Uterus (tissue), 4 donors: ENCODE data around the gene TPRKB. TPM values are rescaled to one million over a fixed set of nuclear protein-coding genes. Genes with fewer than 3 reads are reported as not detected.
"Not testable (repeated sequence)": the region's sequence is repeated elsewhere in the genome, so short reads cannot be mapped to it uniquely, and the experiment has no call there.

ENCODE experiments used
- DNase-seq, 2 donors: peaks; one replicate each; pipeline ENCODE4 v3.0.0-alpha.2; 2019 to 2020
- H3K27ac ChIP-seq, 2 donors: fragments of 200-600 bp; sonication (generic); 1 replicate in 1 of 2; 2 replicates in 1 of 2; pipeline ENCODE4 v1.5.1; 2016 to 2018
- H3K27me3 ChIP-seq, 2 donors: fragments of 200-600 bp; sonication (generic); one replicate each; pipeline ENCODE4 v1.5.1; 2018 to 2019; ENCODE audit warnings: control low read depth in 1 of 2
- H3K36me3 ChIP-seq, 2 donors: fragments of 200-600 bp; sonication (generic); one replicate each; pipeline ENCODE4 v1.5.1; 2019; ENCODE audit warnings: control low read depth in 1 of 2
- H3K4me1 ChIP-seq, 2 donors: fragments of 200-600 bp; sonication (generic); one replicate each; pipeline ENCODE4 v1.5.1; 2018 to 2019; ENCODE audit warnings: control low read depth in 1 of 2
- H3K4me3 ChIP-seq, 2 donors: fragments of 200-600 bp; sonication (generic); 1 replicate in 1 of 2; 2 replicates in 1 of 2; pipeline ENCODE4 v1.5.1; 2018 to 2019; ENCODE audit warnings: mild to moderate bottlenecking in 1 of 2
- H3K9me3 ChIP-seq, 2 donors: fragments of 200-600 bp; sonication (generic); one replicate each; pipeline ENCODE4 v1.5.1; 2019; ENCODE audit warnings: control low read depth in 1 of 2
- POLR2A ChIP-seq, 2 donors: fragments of 450-650 bp; IDR thresholded peaks; one replicate each; pipeline ENCODE4 v1.6.1; 2016; ENCODE audit warnings: antibody characterized with exemption in 2 of 2, mild to moderate bottlenecking in 1 of 2, moderate library complexity in 1 of 2
- intact Hi-C: fragments of 100-400 bp; cut with DNase I; formaldehyde crosslinking; loops from one replicate; pipeline ENCODE4 v1.15.1; 2023; ENCODE audit warnings: low total_unique reads
- total RNA-seq, 4 donors: library from RNA; depleted of rRNA in 3 of 4; stranded (reverse); fragments of >200 nt in 3 of 4; gene quantifications; one replicate each; pipeline versions ENCODE4 v1.1.0 to v1.2.4, GENCODE V29; 2014 to 2023
- TF ChIP-seq, protein P1 (sequence below), 4 experiments: fragments of 200-600 bp in 2 of 4; fragments of 450-650 bp in 2 of 4; sonication (generic) in 2 of 4; IDR thresholded peaks; one replicate each; pipeline ENCODE4 v1.5.1; 2016 to 2019; ENCODE audit warnings: antibody characterized with exemption in 4 of 4, mild to moderate bottlenecking in 2 of 4, moderate library complexity in 1 of 4
- donor health status: DM: yes; HTN: yes; CAD: no.

The TPRKB gene
- total RNA-seq, 4 donors from 2014 or later = 25.4 to 49.6 (median 39.6) TPM

DNA sequence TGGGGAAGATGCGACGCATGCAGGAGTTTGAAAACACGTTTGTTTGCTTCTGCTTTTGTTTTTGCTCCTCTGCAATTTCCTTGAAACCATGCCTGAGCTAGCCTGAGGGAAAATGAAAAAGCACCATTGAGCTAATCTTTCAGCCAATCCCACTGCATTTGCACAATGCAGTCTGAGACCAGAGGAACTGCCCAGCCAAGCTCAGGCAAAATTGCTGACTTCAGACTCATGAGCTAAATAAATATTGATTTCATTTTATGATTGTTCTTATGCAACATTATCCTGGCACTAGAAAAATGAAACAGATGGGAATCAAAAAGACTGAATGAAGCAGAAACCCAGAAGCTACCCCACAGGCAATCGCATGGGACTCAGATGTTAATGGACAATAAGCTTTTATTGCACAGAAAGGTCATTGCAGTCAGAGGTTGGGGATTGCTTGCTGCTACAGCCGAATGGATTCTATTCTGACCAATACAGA lies 37.0 kb downstream of the TPRKB start:
- intact Hi-C loops = no loop called here
- Histone ChIP-seq H3K4me3 (no peak overlapping the region), H3K27ac (peak overlapping the region in 1 of 2 donors; percentile 36), H3K27me3 (no peaks in the 10 kb centered on the region), H3K9me3 (no peaks in the 10 kb centered on the region), H3K36me3 (no peaks in the 10 kb centered on the region), H3K4me1 (no peaks in the 10 kb centered on the region)
- DNase-seq = no peak
- TF ChIP-seq, protein P1, sequence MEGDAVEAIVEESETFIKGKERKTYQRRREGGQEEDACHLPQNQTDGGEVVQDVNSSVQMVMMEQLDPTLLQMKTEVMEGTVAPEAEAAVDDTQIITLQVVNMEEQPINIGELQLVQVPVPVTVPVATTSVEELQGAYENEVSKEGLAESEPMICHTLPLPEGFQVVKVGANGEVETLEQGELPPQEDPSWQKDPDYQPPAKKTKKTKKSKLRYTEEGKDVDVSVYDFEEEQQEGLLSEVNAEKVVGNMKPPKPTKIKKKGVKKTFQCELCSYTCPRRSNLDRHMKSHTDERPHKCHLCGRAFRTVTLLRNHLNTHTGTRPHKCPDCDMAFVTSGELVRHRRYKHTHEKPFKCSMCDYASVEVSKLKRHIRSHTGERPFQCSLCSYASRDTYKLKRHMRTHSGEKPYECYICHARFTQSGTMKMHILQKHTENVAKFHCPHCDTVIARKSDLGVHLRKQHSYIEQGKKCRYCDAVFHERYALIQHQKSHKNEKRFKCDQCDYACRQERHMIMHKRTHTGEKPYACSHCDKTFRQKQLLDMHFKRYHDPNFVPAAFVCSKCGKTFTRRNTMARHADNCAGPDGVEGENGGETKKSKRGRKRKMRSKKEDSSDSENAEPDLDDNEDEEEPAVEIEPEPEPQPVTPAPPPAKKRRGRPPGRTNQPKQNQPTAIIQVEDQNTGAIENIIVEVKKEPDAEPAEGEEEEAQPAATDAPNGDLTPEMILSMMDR (IDR thresholded peaks at IDR 0.05) = no peak
- TF ChIP-seq POLR2A (IDR thresholded peaks at IDR 0.05) = no peak

DNA sequence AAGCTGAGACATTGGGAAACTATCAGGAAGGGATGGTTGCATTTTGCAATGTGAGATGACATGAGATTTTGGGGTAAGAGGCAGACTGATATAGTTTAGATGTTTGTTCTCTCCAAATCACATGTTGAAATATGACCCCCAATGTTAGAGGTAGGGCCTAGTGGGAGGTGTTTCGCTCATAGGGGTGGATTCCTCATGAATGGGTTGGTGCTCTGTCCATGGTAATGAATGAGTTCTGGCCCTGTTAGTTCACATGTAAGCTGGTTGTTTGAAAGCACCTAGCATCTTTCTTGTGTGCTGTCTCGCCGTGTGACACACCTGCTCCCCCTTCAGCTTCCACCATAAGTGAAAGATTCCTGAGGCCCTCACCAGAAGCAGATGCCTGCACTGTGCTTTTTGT lies 37.7 kb downstream of the TPRKB start:
- no peaks in the 10 kb centered on the region for H3K36me3 ChIP-seq
- H3K4me1 ChIP-seq = no peaks in the 10 kb centered on the region
- no peak overlapping the region for H3K4me3 ChIP-seq
- no peak for DNase-seq
- intact Hi-C loops = no loop called here
- no peaks in the 10 kb centered on the region for H3K27me3 ChIP-seq
- H3K9me3 ChIP-seq = no peaks in the 10 kb centered on the region
- no peak overlapping the region for H3K27ac ChIP-seq
- TF ChIP-seq POLR2A (IDR thresholded peaks at IDR 0.05) = no peak
- TF ChIP-seq, protein P1 (IDR thresholded peaks at IDR 0.05) = no peak

DNA sequence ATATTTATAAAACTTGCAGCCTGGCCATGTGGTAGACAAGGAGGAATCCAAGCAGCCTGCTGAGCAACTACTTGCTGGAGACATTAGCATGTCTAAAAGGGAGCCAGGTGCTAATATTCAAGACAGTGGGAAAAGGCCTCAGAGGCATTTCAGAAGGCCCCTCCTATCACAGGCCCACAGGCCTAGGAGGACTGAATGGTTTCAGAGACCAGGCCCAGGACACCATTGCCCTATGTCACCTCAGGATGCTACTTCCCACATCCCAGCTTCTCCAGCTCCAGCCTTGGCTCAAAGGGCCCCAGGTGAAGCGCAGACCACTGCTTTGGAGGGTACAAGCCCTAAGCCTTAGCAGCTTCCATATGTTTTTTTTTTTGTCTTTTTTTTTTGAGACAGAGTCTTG lies 39.0 kb downstream of the TPRKB start:
- H3K4me3 ChIP-seq = no peak overlapping the region
- no peaks in the 10 kb centered on the region for H3K4me1 ChIP-seq
- H3K27ac ChIP-seq = no peak overlapping the region
- no peaks in the 10 kb centered on the region for H3K36me3 ChIP-seq
- H3K9me3 ChIP-seq = no peaks in the 10 kb centered on the region
- no peak for DNase-seq
- intact Hi-C loops = no loop called here
- no peak for TF ChIP-seq POLR2A (IDR thresholded peaks at IDR 0.05)
- TF ChIP-seq, protein P1 (IDR thresholded peaks at IDR 0.05) = no peak
- no peaks in the 10 kb centered on the region for H3K27me3 ChIP-seq

DNA sequence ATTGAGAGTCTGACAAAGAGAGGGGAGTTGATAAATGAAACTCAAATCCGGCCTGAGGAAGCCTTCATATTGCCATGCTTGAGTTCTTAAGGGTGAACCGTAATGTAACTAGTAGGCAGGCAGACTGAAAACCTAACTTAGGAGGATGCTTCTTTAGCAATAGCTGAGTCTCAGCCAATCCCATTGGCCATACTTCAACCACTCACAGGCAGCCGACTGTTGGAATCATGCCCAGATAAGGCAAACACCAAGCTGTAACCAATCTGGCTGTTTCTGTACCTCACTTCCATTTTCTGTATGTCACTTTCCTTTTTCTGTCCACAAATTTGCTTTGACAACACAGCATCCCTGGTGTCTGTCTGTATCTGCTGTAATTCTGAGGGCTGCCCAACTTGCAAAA lies 39.5 kb downstream of the TPRKB start:
- TF ChIP-seq, protein P1 (IDR thresholded peaks at IDR 0.05) = no peak
- no peak for TF ChIP-seq POLR2A (IDR thresholded peaks at IDR 0.05)
- intact Hi-C loops = no loop called here
- DNase-seq = no peak
- Histone ChIP-seq H3K36me3 (no peaks in the 10 kb centered on the region), H3K4me1 (no peaks in the 10 kb centered on the region), H3K27me3 (no peaks in the 10 kb centered on the region), H3K9me3 (no peaks in the 10 kb centered on the region), H3K27ac (no peak overlapping the region), H3K4me3 (no peak overlapping the region)

DNA sequence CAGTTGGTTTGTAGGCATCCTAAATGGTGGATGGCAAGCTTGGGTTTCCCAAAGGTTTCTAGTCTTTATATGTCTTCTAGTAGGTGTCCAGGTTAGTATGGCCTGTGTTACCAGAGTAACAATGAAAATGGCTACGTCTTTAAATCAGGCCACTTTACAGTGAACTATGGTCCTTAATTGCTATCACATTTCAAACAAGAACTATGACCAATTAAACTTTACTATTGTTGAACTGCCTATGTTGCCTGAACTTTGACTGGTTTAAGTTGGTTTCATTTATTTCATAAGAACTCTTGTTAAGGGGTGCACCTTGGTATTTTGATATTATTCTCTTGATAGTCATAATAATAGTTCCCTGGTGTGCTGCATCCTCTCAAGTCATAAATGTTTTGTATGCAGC lies 40.2 kb downstream of the TPRKB start:
- H3K27me3 ChIP-seq, H3K27ac ChIP-seq, H3K4me1 ChIP-seq, intact Hi-C loops, DNase-seq, H3K4me3 ChIP-seq, H3K36me3 ChIP-seq, H3K9me3 ChIP-seq: not testable (repeated sequence)

DNA sequence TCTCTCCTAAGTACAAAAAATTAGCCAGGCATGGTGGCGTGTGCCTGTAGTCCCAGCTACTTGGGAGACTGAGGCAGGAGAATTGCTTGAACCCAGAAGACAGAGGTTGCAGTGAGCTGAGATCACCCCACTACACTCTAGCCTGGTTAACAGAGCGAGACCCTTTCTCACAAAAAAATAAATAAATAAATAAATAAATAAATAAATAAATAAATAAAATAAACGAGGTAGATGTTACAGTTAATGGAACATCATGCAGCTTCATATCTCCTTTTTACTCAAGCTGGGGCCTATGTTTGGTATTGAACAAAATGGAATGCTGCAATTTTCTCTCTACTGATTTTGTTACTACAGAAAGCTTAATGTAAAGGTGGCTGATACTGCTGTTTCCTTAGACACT lies 40.6 kb downstream of the TPRKB start:
- H3K27ac ChIP-seq, H3K4me1 ChIP-seq, H3K4me3 ChIP-seq, intact Hi-C loops, DNase-seq, H3K27me3 ChIP-seq, H3K9me3 ChIP-seq, H3K36me3 ChIP-seq: not testable (repeated sequence)

DNA sequence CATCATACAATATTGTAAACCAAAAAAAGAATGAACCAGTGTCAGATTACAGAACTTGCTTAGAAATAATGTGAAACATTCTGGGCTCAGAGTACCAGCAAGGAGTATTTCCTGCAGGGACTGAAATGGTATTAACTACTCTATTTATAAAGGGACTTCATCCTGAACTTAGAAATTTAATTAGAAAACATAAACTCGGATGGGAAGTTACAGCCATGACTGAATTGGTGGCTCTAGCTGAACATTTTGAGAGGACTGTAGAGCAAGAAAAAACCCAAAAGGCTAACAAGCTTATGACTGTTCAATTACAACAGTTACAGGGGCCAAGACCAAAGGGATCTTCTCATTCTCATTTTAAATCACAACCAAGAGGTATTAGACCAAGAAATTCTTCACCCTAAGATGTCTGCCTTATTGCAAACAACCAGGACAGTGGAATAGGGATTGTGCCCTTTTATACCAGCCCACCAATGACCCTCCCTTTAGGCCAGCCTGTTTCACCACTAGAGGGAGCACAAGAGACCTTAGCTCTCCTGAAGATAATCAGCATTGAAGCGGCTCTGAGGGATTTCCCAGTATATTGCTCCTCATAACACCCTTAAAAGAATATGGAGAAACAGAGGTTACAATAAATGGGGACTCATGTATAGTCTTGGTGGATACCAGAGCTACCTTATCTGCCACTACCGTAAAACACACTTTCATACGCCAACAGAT lies 46.6 kb downstream of the TPRKB start:
- H3K9me3 ChIP-seq, H3K4me1 ChIP-seq, H3K27ac ChIP-seq, H3K27me3 ChIP-seq, intact Hi-C loops, H3K36me3 ChIP-seq, DNase-seq, H3K4me3 ChIP-seq: not testable (repeated sequence)

DNA sequence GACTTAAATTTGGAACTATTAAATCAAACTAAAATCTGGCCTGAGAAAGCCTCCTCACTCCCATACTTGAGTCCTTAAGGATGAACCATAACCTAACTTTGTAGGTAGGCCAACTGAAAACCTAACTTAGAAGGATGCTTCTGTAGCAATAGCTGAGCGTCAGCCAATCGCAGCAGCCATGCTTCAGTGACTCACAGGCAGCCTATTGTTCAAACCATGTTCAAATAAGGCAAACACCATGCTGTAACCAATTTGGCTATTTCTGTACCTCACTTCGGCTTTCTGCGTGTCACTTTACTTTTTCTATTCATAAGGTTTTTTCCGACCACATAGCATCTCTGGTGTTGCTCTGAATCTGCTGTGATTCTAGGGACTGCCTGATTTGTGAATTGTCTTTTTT lies 48.7 kb downstream of the TPRKB start:
- DNase-seq, intact Hi-C loops, H3K9me3 ChIP-seq, H3K36me3 ChIP-seq, H3K4me3 ChIP-seq, H3K4me1 ChIP-seq, H3K27me3 ChIP-seq, H3K27ac ChIP-seq: not testable (repeated sequence)
